ENCODE data around the gene ROBO3.

The ROBO3 gene

GRCh38 chr11:124873951-124874350, 8.7 kb downstream of the ROBO3 start:
- in situ Hi-C loops (cut with HindIII; ENCODE audit: low sequenced_read_pairs): no loop called here

- in situ Hi-C loops (cut with HindIII; ENCODE audit: low sequenced_read_pairs): no loop called here
Observed at GRCh38 chr11:124874571-124875255, 9.5 kb downstream of the ROBO3 start.

GRCh38 chr11:124875401-124875800, 10.2 kb downstream of the ROBO3 start:
- in situ Hi-C loops (cut with HindIII; ENCODE audit: low sequenced_read_pairs): no loop called here

- in situ Hi-C loops (cut with HindIII; ENCODE audit: low sequenced_read_pairs): no loop called here
Observed at GRCh38 chr11:124875943-124876817, 10.9 kb downstream of the ROBO3 start.

- in situ Hi-C loops (cut with HindIII; ENCODE audit: low sequenced_read_pairs): no loop called here
Observed at GRCh38 chr11:124876818-124877630, 11.8 kb downstream of the ROBO3 start.

GRCh38 chr11:124877631-124877909, 12.3 kb downstream of the ROBO3 start:
- in situ Hi-C loops (cut with HindIII; ENCODE audit: low sequenced_read_pairs): no loop called here

GRCh38 chr11:124877910-124878758, 12.9 kb downstream of the ROBO3 start:
- in situ Hi-C loops (cut with HindIII; ENCODE audit: low sequenced_read_pairs): no loop called here

- in situ Hi-C loops (cut with HindIII; ENCODE audit: low sequenced_read_pairs): no loop called here
Observed at GRCh38 chr11:124878759-124879492, 13.7 kb downstream of the ROBO3 start.

- in situ Hi-C loops (cut with HindIII; ENCODE audit: low sequenced_read_pairs): no loop called here
Observed at GRCh38 chr11:124879493-124880289, 14.5 kb downstream of the ROBO3 start.

- in situ Hi-C loops (cut with HindIII; ENCODE audit: low sequenced_read_pairs): no loop called here
Observed at GRCh38 chr11:124880290-124880611, 15.0 kb downstream of the ROBO3 start.

- in situ Hi-C loops (cut with HindIII; ENCODE audit: low sequenced_read_pairs): no loop called here
Observed at GRCh38 chr11:124880958-124881357, 15.7 kb downstream of the ROBO3 start.

- in situ Hi-C loops (cut with HindIII; ENCODE audit: low sequenced_read_pairs): no loop called here
Observed at GRCh38 chr11:124882339-124883071, 17.3 kb downstream of the ROBO3 start.

GRCh38 chr11:124884340-124884739, 19.1 kb downstream of the ROBO3 start:
- in situ Hi-C loops (cut with HindIII; ENCODE audit: low sequenced_read_pairs): no loop called here

- in situ Hi-C loops (cut with HindIII; ENCODE audit: low sequenced_read_pairs): no loop called here
Observed at GRCh38 chr11:124884869-124885479, 19.7 kb downstream of the ROBO3 start.

GRCh38 chr11:124886476-124886875, 21.2 kb downstream of the ROBO3 start:
- in situ Hi-C loops (cut with HindIII; ENCODE audit: low sequenced_read_pairs): no loop called here

GRCh38 chr11:124886978-124887666, 21.9 kb downstream of the ROBO3 start:
- in situ Hi-C loops (cut with HindIII; ENCODE audit: low sequenced_read_pairs): no loop called here

- in situ Hi-C loops (cut with HindIII; ENCODE audit: low sequenced_read_pairs): no loop called here
Observed at GRCh38 chr11:124887667-124888013, 22.4 kb downstream of the ROBO3 start.
